IMR-90 (cell line): ENCODE measurements around the gene TM2D3. TPM values are rescaled to one million over a fixed set of nuclear protein-coding genes. Genes with fewer than 3 reads are reported as not detected.

Experiments
- ATAC-seq: fragments of 200-7000 bp; cut with Tn5 transposase; 2 replicates; pipeline ENCODE4 v1.9.1; 2020; ENCODE audit warnings: low read depth, mild to moderate bottlenecking, moderate library complexity
- BruUV-seq: library from RNA; stranded (reverse); fragments of 400-500 nt; replicated peaks from 2 replicates; lab custom pipeline; 2021; lab: Mats Ljungman, UMichigan
- CTCF ChIA-PET: fragments of 300-600 bp; formaldehyde crosslinking; extraction: SDS; loops from one replicate; lab custom pipeline; 2021; ENCODE audit warnings: antibody characterized with exemption; lab: Yijun Ruan, JAX
- POLR2A ChIA-PET: fragments of 300-600 bp; sonication (Branson Sonifier 250); formaldehyde crosslinking; loops from one replicate; lab custom pipeline; 2022; ENCODE audit warnings: antibody characterized with exemption; ENCODE audit not compliant: unreplicated experiment; lab: Charles Lee
- DNase-seq: peaks from one replicate; pipeline ENCODE4 v3.0.0; 2013
- H2AFZ ChIP-seq: replicated peaks from 2 replicates; pipeline ENCODE3; 2013; ENCODE audit warnings: low read length, mild to moderate bottlenecking; ENCODE audit not compliant: poor library complexity
- H2AK5ac ChIP-seq: 2 replicates; pipeline ENCODE4 v1.6.1; 2013; ENCODE audit warnings: low read depth, low read length, inconsistent platforms
- H2AK9ac ChIP-seq: replicated peaks from 2 replicates; pipeline ENCODE3; 2013; ENCODE audit warnings: mild to moderate bottlenecking, low read depth, low read length, moderate library complexity; ENCODE audit not compliant: poor library complexity
- H2BK120ac ChIP-seq: 2 replicates; pipeline ENCODE4 v1.6.1; 2013; ENCODE audit warnings: low read depth, low read length, inconsistent platforms
- H2BK15ac ChIP-seq: 3 replicates; pipeline ENCODE4 v1.6.1; 2013; ENCODE audit warnings: low read depth, low read length, inconsistent platforms
- H2BK20ac ChIP-seq: 2 replicates; pipeline ENCODE4 v1.6.1; 2013; ENCODE audit warnings: low read depth, mild to moderate bottlenecking, inconsistent platforms, low read length, moderate library complexity
- H2BK5ac ChIP-seq: 2 replicates; pipeline ENCODE4 v1.6.1; 2013; ENCODE audit warnings: mild to moderate bottlenecking, low read depth, low read length, inconsistent platforms; ENCODE audit not compliant: poor library complexity, severe bottlenecking
- H3K14ac ChIP-seq: replicated peaks from 2 replicates; pipeline ENCODE4 v1.6.1; 2013; ENCODE audit warnings: low read depth, low read length, inconsistent platforms
- H3K18ac ChIP-seq: 2 replicates; pipeline ENCODE4 v1.6.1; 2013; ENCODE audit warnings: low read depth, low read length, control low read depth
- H3K23ac ChIP-seq: 2 replicates; pipeline ENCODE4 v1.6.1; 2013; ENCODE audit warnings: low read depth, low read length, inconsistent platforms
- H3K27ac ChIP-seq: 2 replicates; pipeline ENCODE4 v1.5.1; 2013; ENCODE audit warnings: mild to moderate bottlenecking, control low read depth, low read length; ENCODE audit not compliant: insufficient read depth
- H3K27me3 ChIP-seq: 2 replicates; pipeline ENCODE4 v1.6.1; 2013; ENCODE audit warnings: low read length; ENCODE audit not compliant: control insufficient read depth, insufficient read depth
- H3K36me3 ChIP-seq: 2 replicates; pipeline ENCODE4 v1.6.1; 2013; ENCODE audit warnings: low read length, mixed read lengths; ENCODE audit not compliant: control insufficient read depth, insufficient read depth
- H3K4ac ChIP-seq: 2 replicates; pipeline ENCODE4 v1.6.1; 2013; ENCODE audit warnings: low read depth, low read length, inconsistent platforms
- H3K4me1 ChIP-seq: 2 replicates; pipeline ENCODE4 v1.6.1; 2013; ENCODE audit warnings: low read length, mixed read lengths; ENCODE audit not compliant: control insufficient read depth, insufficient read depth
- H3K4me2 ChIP-seq: 2 replicates; pipeline ENCODE4 v1.6.1; 2013; ENCODE audit warnings: low read depth, mild to moderate bottlenecking, control low read depth, low read length, moderate library complexity
- H3K4me3 ChIP-seq: 2 replicates; pipeline ENCODE4 v1.5.1; 2013; ENCODE audit warnings: low read depth, mild to moderate bottlenecking, control low read depth, low read length, moderate library complexity; ENCODE audit not compliant: insufficient read depth
- H3K56ac ChIP-seq: 2 replicates; pipeline ENCODE4 v1.6.1; 2013; ENCODE audit warnings: low read length, inconsistent platforms; ENCODE audit not compliant: insufficient read depth; ENCODE audit errors: extremely low read depth
- H3K79me1 ChIP-seq, 2 experiments: 2 replicates each; pipeline ENCODE4 v1.6.1; 2013; ENCODE audit warnings: low read length in 2 of 2, inconsistent platforms in 1 of 2, low read depth in 1 of 2
- H3K9ac ChIP-seq: 2 replicates; pipeline ENCODE4 v1.6.1; 2013; ENCODE audit warnings: low read depth, low read length, control low read depth
- H3K9me1 ChIP-seq: 2 replicates; pipeline ENCODE4 v1.6.1; 2013; ENCODE audit warnings: low read length, inconsistent platforms; ENCODE audit not compliant: insufficient read depth
- H3K9me3 ChIP-seq: 2 replicates; pipeline ENCODE4 v1.6.1; 2013; ENCODE audit warnings: low read length; ENCODE audit not compliant: control insufficient read depth, insufficient read depth
- H4K20me1 ChIP-seq: 2 replicates; pipeline ENCODE4 v1.6.1; 2013; ENCODE audit warnings: low read length, inconsistent platforms; ENCODE audit not compliant: insufficient read depth
- H4K5ac ChIP-seq: 2 replicates; pipeline ENCODE4 v1.6.1; 2013; ENCODE audit warnings: mild to moderate bottlenecking, low read depth, low read length, control low read depth
- H4K8ac ChIP-seq, 2 experiments: 2 replicates each; pipeline ENCODE4 v1.6.1; 2013; ENCODE audit warnings: low read depth in 2 of 2, low read length in 2 of 2, control low read depth in 1 of 2, inconsistent platforms in 1 of 2
- H4K91ac ChIP-seq: 2 replicates; pipeline ENCODE4 v1.6.1; 2013; ENCODE audit warnings: low read depth, low read length, inconsistent platforms; ENCODE audit not compliant: insufficient read depth
- CEBPB ChIP-seq: IDR thresholded peaks from 2 replicates; pipeline ENCODE4 v1.6.1; 2012; ENCODE audit warnings: low read depth, low read length, improper control_type of control experiment
- CHD1 ChIP-seq: IDR thresholded peaks from 2 replicates; pipeline ENCODE4 v1.6.1; 2012; ENCODE audit warnings: low read depth, low read length, improper control_type of control experiment
- FOS ChIP-seq: fragments of 150-350 bp; IDR thresholded peaks from 2 replicates; pipeline ENCODE4 v1.6.1; 2016; ENCODE audit warnings: low read depth, low read length
- MXI1 ChIP-seq: IDR thresholded peaks from 2 replicates; pipeline ENCODE4 v1.6.1; 2012; ENCODE audit warnings: low read depth, mild to moderate bottlenecking, low read length, moderate library complexity, borderline replicate concordance
- RAD21 ChIP-seq: IDR thresholded peaks from 2 replicates; pipeline ENCODE4 v1.6.1; 2012; ENCODE audit warnings: low read length, improper control_type of control experiment
- RCOR1 ChIP-seq: IDR thresholded peaks from 2 replicates; pipeline ENCODE4 v1.6.1; 2012; ENCODE audit warnings: mild to moderate bottlenecking, low read length, improper control_type of control experiment; ENCODE audit not compliant: insufficient replicate concordance
- RFX5 ChIP-seq: IDR thresholded peaks from 2 replicates; pipeline ENCODE4 v1.8.0; 2012; ENCODE audit warnings: low read depth, mild to moderate bottlenecking, low read length, moderate library complexity
- SMC3 ChIP-seq: fragments of 150-350 bp; IDR thresholded peaks from 2 replicates; pipeline ENCODE4 v1.6.1; 2016; ENCODE audit warnings: low read depth, mild to moderate bottlenecking, antibody characterized with exemption, low read length, moderate library complexity
- WGBS, 2 experiments: methylation state at CpG; one replicate each; pipeline versions ENCODE4 v1.1.5 to v1.1.7; 2013; ENCODE audit warnings: missing lambda C conversion rate in 2 of 2; ENCODE audit not compliant: insufficient read length in 1 of 2; ENCODE audit errors: extremely low coverage in 2 of 2; 5-methylcytosine and 5-hydroxymethylcytosine counted together
- dilution Hi-C: fragments of 300-500 bp; cut with HindIII; formaldehyde crosslinking; loops from one replicate; pipeline ENCODE4 v1.14.3; 2018; ENCODE audit warnings: low sequenced_read_pairs; ENCODE audit not compliant: unreplicated experiment
- in situ Hi-C: fragments of 300-500 bp; cut with MboI; formaldehyde crosslinking; loops from 3 replicates; pipeline ENCODE4 v1.14.3; 2019; ENCODE audit warnings: low sequenced_read_pairs, inconsistent platforms, mixed read lengths
- intact Hi-C: fragments of 100-400 bp; cut with micrococcal nuclease; formaldehyde crosslinking; loops from 2 replicates; pipeline ENCODE4 v1.10.0; 2022
- polyA plus RNA-seq, 3 experiments: library from polyadenylated mRNA; depleted of rRNA; stranded (reverse); fragments of >200 nt; gene quantifications; 2 replicates each; pipeline ENCODE4 v1.2.3, GENCODE V29; 2012; ENCODE audit warnings: low replicate concordance in 1 of 3
- total RNA-seq: library from RNA; depleted of rRNA; stranded (reverse); fragments of >200 nt; gene quantifications from 2 replicates; pipeline ENCODE4 v1.2.3, GENCODE V29; 2012
- TF ChIP-seq, protein P1 (sequence below): fragments of 150-350 bp; IDR thresholded peaks from 2 replicates; pipeline ENCODE4 v1.6.1; 2017; ENCODE audit warnings: mild to moderate bottlenecking, antibody characterized with exemption, low read length, low read depth
- TF ChIP-seq, protein P2 (sequence below): conservative IDR thresholded peaks from 2 replicates; pipeline ENCODE4 v1.5.1; 2012; ENCODE audit warnings: mild to moderate bottlenecking, low read depth, low read length, improper control_type of control experiment

Gene TM2D3
- total and polyA plus RNA-seq, 2 of the 4 experiments (the other 2 are of a cell fraction), result 27.4 to 34.5 TPM

DNA sequence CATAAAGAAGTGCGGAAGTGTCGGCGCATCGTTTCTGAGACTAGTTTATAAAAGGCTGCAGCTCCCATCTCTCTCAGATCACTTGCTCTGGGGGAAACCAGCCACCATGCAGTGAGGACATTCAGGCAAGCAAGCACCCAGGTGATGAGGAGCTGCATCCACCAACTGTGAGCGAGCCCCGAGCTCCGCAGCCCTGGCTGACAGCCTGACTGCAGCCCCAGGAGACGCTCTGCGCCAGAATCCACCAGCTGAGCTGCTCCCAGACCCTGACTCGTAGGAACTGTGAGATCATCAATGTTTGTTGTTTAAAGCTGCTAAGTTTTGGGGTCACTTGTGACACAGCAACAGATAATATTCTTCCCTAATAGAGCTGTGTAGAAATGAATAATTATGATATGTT lies 5.0 kb upstream of the TM2D3 start:
- no peak overlapping the region for H2BK15ac ChIP-seq
- CTCF ChIA-PET, result interaction anchor here (0.6 kb wide), 1 partner anchor 12 kb away, joined by 3 read pairs; no protein-coding TSS in a partner anchor
- no peak overlapping the region for H3K56ac ChIP-seq
- H3K9ac ChIP-seq, result no peak overlapping the region
- WGBS, 2 experiments, result no CpG with 5 or more reads among the region's 10 CpGs
- H3K4me2 ChIP-seq, result no peak overlapping the region
- no peaks in the 10 kb centered on the region; the same call in 1 of the 2 replicates for H4K20me1 ChIP-seq
- no peak overlapping the region for H3K23ac ChIP-seq
- POLR2A ChIA-PET, result no interaction called here
- no peak overlapping the region for H2AFZ ChIP-seq
- no peak overlapping the region for H4K91ac ChIP-seq
- no peak overlapping the region for H2BK20ac ChIP-seq
- H2BK5ac ChIP-seq, result no peak overlapping the region
- dilution Hi-C loops (no loop called here), in situ Hi-C loops (no loop called here), intact Hi-C loops (no loop called here)
- no TSS peak for BruUV-seq
- no peak overlapping the region for H3K18ac ChIP-seq
- ATAC-seq (no peak), DNase-seq (no peak)
- peaks cover 5 to 11% of the 10 kb centered on the region in 2 experiments; a peak in 3 of 4 replicates for H3K79me1 ChIP-seq
- no peak overlapping the region for H4K8ac ChIP-seq
- peaks cover 19% of the 10 kb centered on the region for H3K9me1 ChIP-seq
- H3K4me3 ChIP-seq, result no peak overlapping the region
- H3K9me3 ChIP-seq, result no peaks in the 10 kb centered on the region
- no peaks in the 10 kb centered on the region; the same call in 1 of the 2 replicates for H3K4me1 ChIP-seq
- no peak overlapping the region for H3K14ac ChIP-seq
- peaks cover 22% of the 10 kb centered on the region for H3K36me3 ChIP-seq
- H3K27me3 ChIP-seq, result no peaks in the 10 kb centered on the region
- TF ChIP-seq MXI1, result no peak
- TF ChIP-seq CHD1, result no peak
- TF ChIP-seq, protein P1, sequence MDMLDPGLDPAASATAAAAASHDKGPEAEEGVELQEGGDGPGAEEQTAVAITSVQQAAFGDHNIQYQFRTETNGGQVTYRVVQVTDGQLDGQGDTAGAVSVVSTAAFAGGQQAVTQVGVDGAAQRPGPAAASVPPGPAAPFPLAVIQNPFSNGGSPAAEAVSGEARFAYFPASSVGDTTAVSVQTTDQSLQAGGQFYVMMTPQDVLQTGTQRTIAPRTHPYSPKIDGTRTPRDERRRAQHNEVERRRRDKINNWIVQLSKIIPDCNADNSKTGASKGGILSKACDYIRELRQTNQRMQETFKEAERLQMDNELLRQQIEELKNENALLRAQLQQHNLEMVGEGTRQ, result no peak
- TF ChIP-seq RFX5, result no peak
- no peak for TF ChIP-seq CEBPB
- TF ChIP-seq RCOR1, result no peak
- no peak for TF ChIP-seq FOS
- no peak for TF ChIP-seq SMC3
- TF ChIP-seq RAD21, result no peak
- TF ChIP-seq, protein P2, sequence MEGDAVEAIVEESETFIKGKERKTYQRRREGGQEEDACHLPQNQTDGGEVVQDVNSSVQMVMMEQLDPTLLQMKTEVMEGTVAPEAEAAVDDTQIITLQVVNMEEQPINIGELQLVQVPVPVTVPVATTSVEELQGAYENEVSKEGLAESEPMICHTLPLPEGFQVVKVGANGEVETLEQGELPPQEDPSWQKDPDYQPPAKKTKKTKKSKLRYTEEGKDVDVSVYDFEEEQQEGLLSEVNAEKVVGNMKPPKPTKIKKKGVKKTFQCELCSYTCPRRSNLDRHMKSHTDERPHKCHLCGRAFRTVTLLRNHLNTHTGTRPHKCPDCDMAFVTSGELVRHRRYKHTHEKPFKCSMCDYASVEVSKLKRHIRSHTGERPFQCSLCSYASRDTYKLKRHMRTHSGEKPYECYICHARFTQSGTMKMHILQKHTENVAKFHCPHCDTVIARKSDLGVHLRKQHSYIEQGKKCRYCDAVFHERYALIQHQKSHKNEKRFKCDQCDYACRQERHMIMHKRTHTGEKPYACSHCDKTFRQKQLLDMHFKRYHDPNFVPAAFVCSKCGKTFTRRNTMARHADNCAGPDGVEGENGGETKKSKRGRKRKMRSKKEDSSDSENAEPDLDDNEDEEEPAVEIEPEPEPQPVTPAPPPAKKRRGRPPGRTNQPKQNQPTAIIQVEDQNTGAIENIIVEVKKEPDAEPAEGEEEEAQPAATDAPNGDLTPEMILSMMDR, result no peak
- no peak overlapping the region for H4K5ac ChIP-seq
- H3K4ac ChIP-seq, result no peak overlapping the region
- H2AK5ac ChIP-seq, result no peak overlapping the region
- no peak overlapping the region for H3K27ac ChIP-seq
- no peak overlapping the region for H2BK120ac ChIP-seq
- no peak overlapping the region for H2AK9ac ChIP-seq
